ENCODE results near the gene RING1. TPM values are rescaled to one million over a fixed set of nuclear protein-coding genes. Genes with fewer than 3 reads are reported as not detected.

RING1 gene
- total RNA-seq, 1 experiment from 2014 or later = 31.0 TPM

DNA sequence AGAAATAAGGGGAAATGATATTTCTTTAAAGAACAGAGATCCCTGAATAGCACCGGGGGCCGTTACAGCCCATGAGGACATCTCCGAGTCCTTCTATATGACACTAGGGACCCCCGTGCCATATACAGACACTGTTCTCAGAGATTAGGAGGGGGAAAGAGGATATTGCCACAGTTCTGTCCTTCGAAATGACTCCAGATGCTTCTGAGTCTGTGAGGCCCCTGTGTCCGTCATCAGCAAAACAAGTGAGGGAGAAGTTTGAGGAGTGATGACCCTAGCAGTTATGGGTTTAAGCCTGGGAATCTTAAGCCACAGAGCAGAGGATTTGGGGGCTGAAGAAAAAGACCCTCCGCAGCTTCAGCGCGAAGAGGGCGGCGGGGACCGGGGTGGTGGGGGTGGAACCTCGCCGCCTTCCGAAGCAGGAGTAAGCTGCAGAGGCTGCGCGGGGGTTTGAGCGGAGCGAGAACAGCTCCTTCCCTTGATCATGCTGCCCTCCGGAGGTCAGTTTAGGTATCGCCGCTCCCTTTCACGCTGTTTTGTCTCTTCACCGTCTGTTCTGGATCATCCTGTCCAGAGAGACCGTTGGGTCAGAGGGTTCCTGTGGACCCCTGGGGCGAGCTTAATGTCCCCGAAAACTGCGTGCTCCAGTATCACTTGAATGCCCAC is 39.8 kb downstream of the RING1 start:
- Histone ChIP-seq H3K56ac (ENCODE audit: insufficient read length, low read depth, low read length) (no peak overlapping the region), H3K79me1 (ENCODE audit: insufficient read depth, low read depth, low read length, poor library complexity, severe bottlenecking) (no peaks in the 10 kb centered on the region), H2BK12ac (ENCODE audit: insufficient read length, low read depth, low read length) (no peak overlapping the region), H3K4me2 (ENCODE audit: insufficient read depth, insufficient read length, low read length) (peak overlapping the region; percentile 77), H3K27ac (ENCODE audit: insufficient read length, low read depth, low read length) (no peak overlapping the region), H3K4me1 (ENCODE audit: insufficient read depth, low read length) (no peaks in the 10 kb centered on the region; the same call in 1 of the 2 replicates), H2BK15ac (ENCODE audit: low read depth, low read length) (no peak overlapping the region), H3T11ph (ENCODE audit: low read length) (no peak overlapping the region), H2BK120ac (ENCODE audit: low read depth, low read length, poor library complexity, severe bottlenecking) (no peak overlapping the region), H4K20me1 (ENCODE audit: control insufficient read depth, insufficient read depth, insufficient read length) (no peaks in the 10 kb centered on the region), H3K23me2 (ENCODE audit: insufficient read length, low read depth, low read length, poor library complexity, severe bottlenecking) (peaks cover 17% of the 10 kb centered on the region), H2BK20ac (ENCODE audit: low read depth, low read length, poor library complexity, severe bottlenecking) (no peak overlapping the region), H4K91ac (ENCODE audit: insufficient read length, low read depth, low read length) (no peak overlapping the region), H2AK5ac (ENCODE audit: insufficient read length, low read length) (no peak overlapping the region), H2BK5ac (ENCODE audit: insufficient read length, low read length) (no peak overlapping the region), H3K4ac (ENCODE audit: low read depth, low read length) (no peak overlapping the region), H3K79me2 (ENCODE audit: insufficient read depth, low read length) (no peaks in the 10 kb centered on the region), H3K27me3 (ENCODE audit: insufficient read depth, low read length) (no peaks in the 10 kb centered on the region; the same call in 1 of the 2 replicates), H4K5ac (ENCODE audit: insufficient read length, low read depth, low read length) (no peak overlapping the region), H3K9ac (ENCODE audit: extremely low read depth, insufficient read length, low read length) (peak overlapping the region; percentile 56), H2AFZ (ENCODE audit: low read length) (peak overlapping the region; percentile 66), H3K14ac (ENCODE audit: insufficient read depth, low read length) (no peak overlapping the region), H3K18ac (ENCODE audit: insufficient read length, low read depth, low read length) (no peak overlapping the region), H3K9me3 (ENCODE audit: control insufficient read depth, low read depth, low read length) (no peaks in the 10 kb centered on the region), H4K8ac (replicated peaks; ENCODE audit: insufficient read length, low read depth, low read length) (no peak overlapping the region), H3K23ac (ENCODE audit: insufficient read length, low read depth, low read length) (no peak overlapping the region)
- Mint-ChIP-seq H3K4me3 (peak overlapping the region; percentile 64 to 83), H3K4me1 (peaks cover 20 to 22% of the 10 kb centered on the region in 2 experiments), H3K36me3 (ENCODE audit: insufficient read depth in 1 of 3, low read depth in 3 of 3) (peaks cover 8 to 24% (median 20%) of the 10 kb centered on the region in 3 experiments; a peak in 6 of 7 replicates), H3K9me3 (no peaks in the 10 kb centered on the region; a peak in 1 of 5 replicates), H3K27me3 (ENCODE audit: low read depth) (peaks cover 46% of the 10 kb centered on the region), H3K27ac (peak overlapping the region in 1 of 3 experiments; percentile 40; a peak in 1 of 7 replicates)
- WGBS (ENCODE audit: extremely low coverage, insufficient read length, low lambda C conversion rate) = no CpG with 5 or more reads among the region's 28 CpGs
- DNase-seq = peak; percentile 90
- peak; percentile 91 for TF ChIP-seq CTCF (conservative IDR thresholded peaks at IDR 0.05)
